Uterus (tissue), 4 donors: ENCODE measurements around the gene ST8SIA1. TPM values are rescaled to one million over a fixed set of nuclear protein-coding genes. Genes with fewer than 3 reads are reported as not detected.

Experiments
- DNase-seq, 2 donors: peaks; one replicate each; pipeline ENCODE4 v3.0.0-alpha.2; 2019 to 2020
- H3K27ac ChIP-seq, 2 donors: fragments of 200-600 bp; sonication (generic); 1 replicate in 1 of 2; 2 replicates in 1 of 2; pipeline ENCODE4 v1.5.1; 2016 to 2018
- H3K27me3 ChIP-seq, 2 donors: fragments of 200-600 bp; sonication (generic); one replicate each; pipeline ENCODE4 v1.5.1; 2018 to 2019; ENCODE audit warnings: control low read depth in 1 of 2
- H3K36me3 ChIP-seq, 2 donors: fragments of 200-600 bp; sonication (generic); one replicate each; pipeline ENCODE4 v1.5.1; 2019; ENCODE audit warnings: control low read depth in 1 of 2
- H3K4me1 ChIP-seq, 2 donors: fragments of 200-600 bp; sonication (generic); one replicate each; pipeline ENCODE4 v1.5.1; 2018 to 2019; ENCODE audit warnings: control low read depth in 1 of 2
- H3K4me3 ChIP-seq, 2 donors: fragments of 200-600 bp; sonication (generic); 1 replicate in 1 of 2; 2 replicates in 1 of 2; pipeline ENCODE4 v1.5.1; 2018 to 2019; ENCODE audit warnings: mild to moderate bottlenecking in 1 of 2
- H3K9me3 ChIP-seq, 2 donors: fragments of 200-600 bp; sonication (generic); one replicate each; pipeline ENCODE4 v1.5.1; 2019; ENCODE audit warnings: control low read depth in 1 of 2
- CTCF ChIP-seq, 4 experiments: fragments of 200-600 bp in 2 of 4; fragments of 450-650 bp in 2 of 4; sonication (generic) in 2 of 4; IDR thresholded peaks; one replicate each; pipeline ENCODE4 v1.5.1; 2016 to 2019; ENCODE audit warnings: antibody characterized with exemption in 4 of 4, mild to moderate bottlenecking in 2 of 4, moderate library complexity in 1 of 4
- POLR2A ChIP-seq, 2 donors: fragments of 450-650 bp; IDR thresholded peaks; one replicate each; pipeline ENCODE4 v1.6.1; 2016; ENCODE audit warnings: antibody characterized with exemption in 2 of 2, mild to moderate bottlenecking in 1 of 2, moderate library complexity in 1 of 2
- intact Hi-C: fragments of 100-400 bp; cut with DNase I; formaldehyde crosslinking; loops from one replicate; pipeline ENCODE4 v1.15.1; 2023; ENCODE audit warnings: low total_unique reads
- total RNA-seq, 4 donors: library from RNA; depleted of rRNA in 3 of 4; stranded (reverse); fragments of >200 nt in 3 of 4; gene quantifications; one replicate each; pipeline versions ENCODE4 v1.1.0 to v1.2.4, GENCODE V29; 2014 to 2023
- donor health status: DM: yes; HTN: yes; CAD: no.

Gene ST8SIA1
- total RNA-seq, 4 donors from 2014 or later, result 7.8 to 14.6 (median 9.9) TPM

- no peak for DNase-seq
- Histone ChIP-seq H3K27me3 (no peaks in the 10 kb centered on the region), H3K9me3 (no peaks in the 10 kb centered on the region), H3K4me3 (no peak overlapping the region), H3K4me1 (no peaks in the 10 kb centered on the region), H3K36me3 (no peaks in the 10 kb centered on the region), H3K27ac (peak overlapping the region in 1 of 2 donors; percentile 2)
- intact Hi-C loops, result no loop called here
- TF ChIP-seq CTCF (IDR thresholded peaks at IDR 0.05) (no peak), POLR2A (IDR thresholded peaks at IDR 0.05) (no peak)
These were observed 13.4 kb downstream of the ST8SIA1 start for GRCh38 chr12:22321018-22321605.

GRCh38 chr12:22318108-22318737 lies 16.3 kb downstream of the ST8SIA1 start:
- Histone ChIP-seq H3K4me1 (no peaks in the 10 kb centered on the region), H3K9me3 (no peaks in the 10 kb centered on the region), H3K27ac (peak overlapping the region; percentile 65 to 77), H3K4me3 (no peak overlapping the region), H3K27me3 (no peaks in the 10 kb centered on the region), H3K36me3 (no peaks in the 10 kb centered on the region)
- DNase-seq, result no peak
- no peak for TF ChIP-seq POLR2A (IDR thresholded peaks at IDR 0.05)
- no peak for TF ChIP-seq CTCF (IDR thresholded peaks at IDR 0.05)
- intact Hi-C loops, result no loop called here

GRCh38 chr12:22313963-22314330 lies 20.6 kb downstream of the ST8SIA1 start:
- no peaks in the 10 kb centered on the region for H3K4me1 ChIP-seq
- H3K4me3 ChIP-seq, result no peak overlapping the region
- DNase-seq, result no peak
- TF ChIP-seq POLR2A (IDR thresholded peaks at IDR 0.05) (no peak), CTCF (IDR thresholded peaks at IDR 0.05) (no peak)
- no peaks in the 10 kb centered on the region for H3K27me3 ChIP-seq
- peak overlapping the region; percentile 51 to 77 for H3K27ac ChIP-seq
- H3K9me3 ChIP-seq, result no peaks in the 10 kb centered on the region
- intact Hi-C loops, result no loop called here
- H3K36me3 ChIP-seq, result no peaks in the 10 kb centered on the region

GRCh38 chr12:22313286-22313962 lies 21.1 kb downstream of the ST8SIA1 start:
- DNase-seq, result no peak
- TF ChIP-seq POLR2A (IDR thresholded peaks at IDR 0.05) (no peak), CTCF (IDR thresholded peaks at IDR 0.05) (no peak)
- no peaks in the 10 kb centered on the region for H3K4me1 ChIP-seq
- H3K27me3 ChIP-seq, result no peaks in the 10 kb centered on the region
- intact Hi-C loops, result no loop called here
- H3K36me3 ChIP-seq, result no peaks in the 10 kb centered on the region
- H3K4me3 ChIP-seq, result no peak overlapping the region
- no peaks in the 10 kb centered on the region for H3K9me3 ChIP-seq
- H3K27ac ChIP-seq, result peak overlapping the region in 1 of 2 donors; percentile 77

DNA sequence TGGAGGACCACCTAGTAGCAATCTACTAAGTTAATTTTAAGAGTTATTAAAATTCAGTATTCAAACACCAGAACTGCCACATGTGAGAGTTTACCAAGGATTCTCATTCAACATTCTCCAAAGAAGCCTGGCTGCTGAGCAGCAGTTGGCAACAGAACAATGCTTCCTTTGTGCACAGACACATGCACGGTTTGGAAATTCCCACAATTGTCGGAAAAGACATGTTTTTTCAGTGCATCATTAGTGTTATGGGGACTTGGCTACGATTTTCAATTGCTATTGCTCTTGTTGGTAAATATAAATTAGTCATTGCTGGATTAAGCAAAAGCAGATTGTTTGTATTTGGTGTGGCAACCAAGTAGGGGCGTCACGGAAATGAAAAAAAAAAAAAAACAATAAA lies 22.2 kb downstream of the ST8SIA1 start:
- Histone ChIP-seq H3K9me3 (no peaks in the 10 kb centered on the region), H3K4me3 (no peak overlapping the region), H3K36me3 (no peaks in the 10 kb centered on the region), H3K27me3 (no peaks in the 10 kb centered on the region), H3K27ac (peak overlapping the region in 1 of 2 donors; percentile 1), H3K4me1 (no peaks in the 10 kb centered on the region)
- no peak for TF ChIP-seq POLR2A (IDR thresholded peaks at IDR 0.05)
- TF ChIP-seq CTCF (IDR thresholded peaks at IDR 0.05), result no peak
- DNase-seq, result no peak
- intact Hi-C loops, result no loop called here
